ENCODE data around the gene ASTN2. TPM values are rescaled to one million over a fixed set of nuclear protein-coding genes. Genes with fewer than 3 reads are reported as not detected.

Gene ASTN2
- total and polyA plus RNA-seq, 9 of the 15 experiments (the other 6 are each of a cell fraction or from before 2014, with no cell fraction given), result 0.56 to 3.5 (median 1.9) TPM

- TF ChIP-seq MAFF (IDR thresholded peaks at IDR 0.05; ENCODE audit: low read length), result no peak
- no peak for TF ChIP-seq HOMEZ (CRISPR knock-in tag; IDR thresholded peaks at IDR 0.05)
- TF ChIP-seq RBFOX2 (IDR thresholded peaks at IDR 0.05; ENCODE audit: low read depth, low read length), result no peak
- no peak for TF ChIP-seq CUX1 (CRISPR knock-in tag; IDR thresholded peaks at IDR 0.05)
- TF ChIP-seq ZBTB1 (CRISPR knock-in tag; IDR thresholded peaks at IDR 0.05; ENCODE audit: borderline replicate concordance, low read depth), result no peak
- TF ChIP-seq ZNF316 (IDR thresholded peaks at IDR 0.05), result no peak
- no peak for TF ChIP-seq POLR2B (IDR thresholded peaks at IDR 0.05; ENCODE audit: low read depth, partially characterized antibody)
These were observed 395.8 kb downstream of the ASTN2 start (continued) for GRCh38 chr9:117018966-117019617.

All from K562 (cell line).